Mesodermal cell (in vitro differentiated cells): ENCODE results near the gene AKR1C8.

Source experiments
- H3K27ac ChIP-seq: 2 replicates; pipeline ENCODE4 v1.7.0; 2013; ENCODE audit warnings: mild to moderate bottlenecking, low read depth, low read length, moderate library complexity; ENCODE audit not compliant: severe bottlenecking
- H3K36me3 ChIP-seq: 2 replicates; pipeline ENCODE4 v1.7.1; 2013; ENCODE audit warnings: mild to moderate bottlenecking, low read length, moderate library complexity; ENCODE audit not compliant: control insufficient read depth, insufficient read depth
- H3K4me1 ChIP-seq: one replicate; pipeline ENCODE4 v1.7.1; 2013; ENCODE audit warnings: mild to moderate bottlenecking, low read length; ENCODE audit not compliant: insufficient read depth, control insufficient read depth, poor library complexity, severe bottlenecking
- H3K4me3 ChIP-seq: 2 replicates; pipeline ENCODE4 v1.7.0; 2013; ENCODE audit warnings: low read length, control low read depth, mild to moderate bottlenecking; ENCODE audit not compliant: insufficient read depth, poor library complexity, severe bottlenecking; ENCODE audit errors: extremely low read depth
- H3K9me3 ChIP-seq: 2 replicates; pipeline ENCODE4 v1.7.1; 2013; ENCODE audit warnings: mild to moderate bottlenecking, low read length, moderate library complexity; ENCODE audit not compliant: control insufficient read depth
- WGBS, 2 experiments: methylation state at CpG; one replicate each; pipeline ENCODE4 v1.1.5; 2013; ENCODE audit warnings: missing lambda C conversion rate in 2 of 2; ENCODE audit not compliant: insufficient coverage in 2 of 2; 5-methylcytosine and 5-hydroxymethylcytosine counted together

AKR1C8 gene

DNA sequence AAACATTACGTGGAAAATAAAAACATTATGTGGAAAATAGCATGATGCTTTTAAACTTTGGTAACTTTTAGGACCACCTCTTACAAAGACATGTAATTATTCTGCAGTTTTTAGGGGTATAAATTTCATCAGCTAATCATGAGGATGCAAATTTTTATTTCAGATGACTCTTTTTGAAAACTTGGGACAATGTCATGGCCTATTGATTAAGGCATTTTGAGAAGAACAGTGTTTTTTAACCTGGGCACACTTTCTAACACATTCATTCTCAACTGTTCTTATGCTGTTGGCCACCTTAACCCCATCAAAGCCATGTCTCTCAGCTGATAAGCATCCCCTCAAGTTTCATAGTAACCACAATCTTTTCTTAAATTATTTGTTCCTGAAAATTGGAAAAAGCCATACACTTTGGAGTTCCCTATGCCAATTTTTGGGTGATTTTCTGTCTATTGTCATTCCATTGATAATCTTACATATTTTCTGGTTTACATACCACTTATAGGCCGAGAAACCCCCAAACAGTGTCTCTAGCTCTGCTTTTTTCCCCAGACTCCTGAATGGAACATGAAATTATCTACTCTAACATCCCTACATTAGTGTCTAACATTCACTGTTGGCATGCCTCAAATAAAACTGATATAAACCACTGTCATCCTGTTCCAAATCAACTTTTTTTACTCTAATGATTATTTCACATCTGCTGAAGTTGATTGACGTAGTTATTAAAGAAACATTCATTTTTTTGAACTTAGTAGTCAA lies 76.1 kb downstream of the AKR1C8 start:
- Histone ChIP-seq H3K4me1 (no peaks in the 10 kb centered on the region), H3K4me3 (no peak overlapping the region), H3K36me3 (no peaks in the 10 kb centered on the region), H3K9me3 (peaks cover 4% of the 10 kb centered on the region), H3K27ac (no peak overlapping the region)
- 0% methylated on average over 1 of the region's 3 CpGs for WGBS, 2 experiments

DNA sequence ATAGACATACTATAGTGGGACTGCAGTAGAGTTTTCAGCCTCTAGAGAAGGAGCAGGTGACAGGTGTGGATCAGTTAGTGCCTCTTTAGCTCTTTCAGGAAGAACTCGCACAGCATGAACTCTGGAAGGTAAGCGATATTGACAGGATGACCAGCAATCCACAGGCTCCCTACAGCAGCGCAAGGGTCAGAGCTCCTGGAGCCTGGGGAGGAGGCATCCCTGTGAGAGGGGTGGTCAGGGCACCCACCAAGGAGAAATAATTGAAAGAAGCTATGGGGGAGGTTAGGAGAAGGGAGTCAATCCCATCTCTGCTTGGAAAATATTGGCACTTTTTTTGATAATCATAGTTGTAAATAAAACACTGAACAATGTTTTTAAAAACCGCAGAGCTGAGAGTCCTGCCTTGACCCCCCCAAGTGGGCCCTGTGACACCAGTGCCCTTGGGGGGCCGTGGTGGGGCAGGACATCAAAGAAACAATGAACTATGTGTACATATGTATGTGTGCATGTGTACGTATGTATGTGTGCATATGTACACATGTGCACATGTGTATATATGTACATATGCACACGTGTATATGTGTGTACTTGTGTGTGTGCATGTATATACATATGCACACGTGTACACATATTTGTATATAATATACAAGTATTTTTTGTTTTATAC lies 77.0 kb downstream of the AKR1C8 start:
- WGBS, 2 experiments, result 79 to 93% methylated on average over 3 to 5 of the region's 8 CpGs
- H3K4me3 ChIP-seq, result no peak overlapping the region
- peaks cover 4% of the 10 kb centered on the region for H3K9me3 ChIP-seq
- no peaks in the 10 kb centered on the region for H3K36me3 ChIP-seq
- no peaks in the 10 kb centered on the region for H3K4me1 ChIP-seq
- no peak overlapping the region for H3K27ac ChIP-seq

DNA sequence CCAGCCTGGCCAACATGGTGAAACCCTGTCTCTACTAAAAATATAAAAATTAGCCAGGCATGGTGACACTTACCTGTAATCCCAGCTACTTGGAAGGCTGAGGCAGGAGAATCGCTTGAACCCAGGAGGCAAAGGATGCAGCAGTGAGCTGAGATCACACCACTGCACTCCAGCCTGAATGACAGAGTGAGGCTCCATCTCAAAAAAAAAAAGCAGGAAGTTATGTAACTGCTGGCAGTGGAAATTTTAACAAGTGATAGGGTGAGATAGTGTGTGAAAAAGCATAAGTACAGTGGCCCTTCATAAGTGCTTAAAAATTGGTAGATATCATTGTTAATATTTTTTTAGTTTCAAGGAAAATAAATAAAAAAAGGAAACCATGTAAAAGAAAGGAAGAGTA lies 78.4 kb downstream of the AKR1C8 start:
- 91 to 100% methylated on average over 1 of the region's 1 CpG for WGBS, 2 experiments
- no peaks in the 10 kb centered on the region for H3K4me1 ChIP-seq
- H3K4me3 ChIP-seq, result no peak overlapping the region
- no peak overlapping the region for H3K27ac ChIP-seq
- H3K36me3 ChIP-seq, result no peaks in the 10 kb centered on the region
- peaks cover 4% of the 10 kb centered on the region for H3K9me3 ChIP-seq

DNA sequence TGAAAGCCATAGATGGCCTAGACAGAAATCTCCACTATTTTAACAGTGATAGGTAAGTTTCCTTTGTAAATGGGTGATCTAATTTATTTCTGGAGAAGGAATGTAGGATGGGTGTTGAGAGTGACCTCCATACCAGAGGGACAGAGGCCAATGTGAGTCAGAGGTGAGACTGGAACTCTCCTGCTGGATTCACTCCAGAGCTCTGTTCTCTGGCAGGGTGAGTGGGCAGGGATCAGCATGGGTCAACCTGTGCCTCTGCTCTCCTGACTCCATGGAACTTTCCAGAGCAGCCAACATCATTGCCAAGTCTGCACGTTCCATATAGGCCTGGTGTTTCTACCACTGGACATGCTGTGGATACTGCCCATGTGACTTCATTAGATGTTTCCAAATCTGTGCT lies 79.3 kb downstream of the AKR1C8 start:
- Histone ChIP-seq H3K9me3 (peaks cover 4% of the 10 kb centered on the region), H3K4me1 (no peaks in the 10 kb centered on the region), H3K27ac (no peak overlapping the region), H3K4me3 (no peak overlapping the region), H3K36me3 (no peaks in the 10 kb centered on the region)
- WGBS, 2 experiments, result 86% methylated on average over 1 of the region's 1 CpG; no CpG with 5 or more reads in 1 of the 2 experiments
